HEK293 (cell line): ENCODE data around the gene SHC3.

Source experiments
- CTCF ChIA-PET: fragments of 350-600 bp; formaldehyde crosslinking; extraction: SDS; loops from one replicate; lab custom pipeline; 2021; ENCODE audit warnings: antibody characterized with exemption; lab: Yijun Ruan, JAX
- POLR2A ChIA-PET: fragments of 300-600 bp; formaldehyde crosslinking; extraction: SDS; loops from one replicate; lab custom pipeline; 2020; ENCODE audit warnings: antibody characterized with exemption, inconsistent platforms; lab: Yijun Ruan, JAX
- H3K27ac ChIP-seq: fragments of 200-500 bp; sonication (Bioruptor generic); 2 replicates; pipeline ENCODE4 v1.5.1; 2014; ENCODE audit warnings: low read depth, low read length, control low read depth, inconsistent platforms; ENCODE audit errors: extremely low read depth
- H3K36me3 ChIP-seq, 2 experiments: fragments of 200-500 bp in 1 of 2; sonication (Bioruptor generic) in 1 of 2; 1 replicate in 1 of 2; 2 replicates in 1 of 2; pipeline ENCODE4 v1.5.1; 2014 to 2017; ENCODE audit warnings: inconsistent platforms in 2 of 2, low read length in 2 of 2; ENCODE audit not compliant: control insufficient read depth in 2 of 2, insufficient read depth in 1 of 2
- H3K4me1 ChIP-seq: fragments of 200-500 bp; sonication (Bioruptor generic); 2 replicates; pipeline ENCODE4 v1.5.1; 2014; ENCODE audit warnings: mild to moderate bottlenecking, low read length, inconsistent platforms; ENCODE audit not compliant: control insufficient read depth, insufficient read depth
- H3K4me3 ChIP-seq: 2 replicates; pipeline ENCODE4 v1.5.1; 2011; ENCODE audit warnings: low read depth, mild to moderate bottlenecking, control low read depth, low read length, moderate library complexity
- H3K9me3 ChIP-seq: fragments of 200-500 bp; sonication (Bioruptor generic); 2 replicates; pipeline ENCODE4 v1.5.1; 2014; ENCODE audit warnings: low read depth, low read length, inconsistent platforms; ENCODE audit not compliant: control insufficient read depth, insufficient read depth
- MZF1 ChIP-seq: fragments of 450-650 bp; formaldehyde crosslinking; IDR thresholded peaks from 2 replicates; pipeline ENCODE4 v1.5.1; 2017; ENCODE audit warnings: missing biosample characterization, missing genetic modification characterization, borderline replicate concordance
- PBX3 ChIP-seq: sonication (generic); formaldehyde crosslinking; IDR thresholded peaks from 2 replicates; pipeline ENCODE4 v1.8.1; 2022; ENCODE audit warnings: mild to moderate bottlenecking, moderate library complexity, missing genetic modification reagents
- PRDM4 ChIP-seq: fragments of 450-650 bp; formaldehyde crosslinking; IDR thresholded peaks from 2 replicates; pipeline ENCODE4 v1.5.1; 2017; ENCODE audit warnings: missing biosample characterization, missing genetic modification characterization
- RBAK ChIP-seq: fragments of 450-650 bp; formaldehyde crosslinking; IDR thresholded peaks from 2 replicates; pipeline ENCODE4 v1.5.1; 2016; ENCODE audit warnings: missing biosample characterization, missing genetic modification characterization
- WT1 ChIP-seq: fragments of 450-650 bp; formaldehyde crosslinking; IDR thresholded peaks from 2 replicates; pipeline ENCODE4 v1.5.1; 2016; ENCODE audit warnings: missing biosample characterization, missing genetic modification characterization
- YY1 ChIP-seq: fragments of 450-650 bp; formaldehyde crosslinking; IDR thresholded peaks from 2 replicates; pipeline ENCODE4 v1.5.1; 2018; ENCODE audit warnings: missing biosample characterization, missing genetic modification characterization
- ZBTB26 ChIP-seq: fragments of 450-650 bp; formaldehyde crosslinking; optimal IDR thresholded peaks from 2 replicates; pipeline ENCODE3; 2016; ENCODE audit warnings: missing biosample characterization, mild to moderate bottlenecking, missing genetic modification characterization
- ZBTB48 ChIP-seq: fragments of 450-650 bp; formaldehyde crosslinking; IDR thresholded peaks from 2 replicates; pipeline ENCODE4 v1.5.1; 2016; ENCODE audit warnings: missing biosample characterization, missing genetic modification characterization
- ZNF132 ChIP-seq: fragments of 450-650 bp; formaldehyde crosslinking; IDR thresholded peaks from 2 replicates; pipeline ENCODE4 v1.5.1; 2017; ENCODE audit warnings: missing biosample characterization, missing genetic modification characterization, borderline replicate concordance
- ZNF169 ChIP-seq: fragments of 450-650 bp; formaldehyde crosslinking; IDR thresholded peaks from 2 replicates; pipeline ENCODE4 v1.5.1; 2016; ENCODE audit warnings: missing biosample characterization, missing genetic modification characterization
- ZNF23 ChIP-seq: fragments of 450-650 bp; formaldehyde crosslinking; IDR thresholded peaks from 2 replicates; pipeline ENCODE4 v1.5.1; 2016; ENCODE audit warnings: missing biosample characterization, missing genetic modification characterization, borderline replicate concordance
- ZNF311 ChIP-seq: fragments of 450-650 bp; formaldehyde crosslinking; IDR thresholded peaks from 2 replicates; pipeline ENCODE4 v1.5.1; 2017; ENCODE audit warnings: missing biosample characterization, missing genetic modification characterization, borderline replicate concordance
- ZNF335 ChIP-seq: fragments of 450-650 bp; formaldehyde crosslinking; conservative IDR thresholded peaks from 2 replicates; pipeline ENCODE4 v1.5.1; 2016; ENCODE audit warnings: missing biosample characterization, missing genetic modification characterization
- ZNF48 ChIP-seq: fragments of 450-650 bp; formaldehyde crosslinking; IDR thresholded peaks from 2 replicates; pipeline ENCODE4 v1.5.1; 2016; ENCODE audit warnings: missing biosample characterization, missing genetic modification characterization
- ZNF501 ChIP-seq: fragments of 450-650 bp; formaldehyde crosslinking; IDR thresholded peaks from 2 replicates; pipeline ENCODE4 v1.5.1; 2016; ENCODE audit warnings: missing biosample characterization, missing genetic modification characterization
- ZNF549 ChIP-seq: fragments of 450-650 bp; IDR thresholded peaks from 2 replicates; pipeline ENCODE4 v1.5.1; 2018; ENCODE audit warnings: missing biosample characterization, missing genetic modification characterization, mild to moderate bottlenecking, inconsistent platforms, moderate library complexity
- ZNF558 ChIP-seq: fragments of 450-650 bp; formaldehyde crosslinking; IDR thresholded peaks from 2 replicates; pipeline ENCODE4 v1.5.1; 2016; ENCODE audit warnings: missing biosample characterization, missing genetic modification characterization
- ZNF621 ChIP-seq: fragments of 450-650 bp; formaldehyde crosslinking; IDR thresholded peaks from 2 replicates; pipeline ENCODE4 v1.5.1; 2017; ENCODE audit warnings: missing biosample characterization, missing genetic modification characterization
- ZNF664 ChIP-seq: fragments of 450-650 bp; formaldehyde crosslinking; IDR thresholded peaks from 2 replicates; pipeline ENCODE4 v1.5.1; 2016; ENCODE audit warnings: missing biosample characterization, missing genetic modification characterization
- ZNF701 ChIP-seq: fragments of 450-650 bp; formaldehyde crosslinking; IDR thresholded peaks from 2 replicates; pipeline ENCODE4 v1.5.1; 2016; ENCODE audit warnings: missing biosample characterization, missing genetic modification characterization
- ZNF843 ChIP-seq: fragments of 450-650 bp; formaldehyde crosslinking; IDR thresholded peaks from 2 replicates; pipeline ENCODE4 v1.5.1; 2016; ENCODE audit warnings: missing biosample characterization, missing genetic modification characterization

SHC3 gene

GRCh38 chr9:89006267-89006666 is 172.4 kb downstream of the SHC3 start:
- Histone ChIP-seq H3K36me3 (peaks cover 0 to 22% of the 10 kb centered on the region in 2 experiments; a peak in 1 of 3 replicates), H3K4me3 (no peak overlapping the region), H3K27ac (no peak overlapping the region), H3K9me3 (no peaks in the 10 kb centered on the region), H3K4me1 (no peaks in the 10 kb centered on the region)
- POLR2A ChIA-PET = no interaction called here
- TF ChIP-seq ZNF311 (no peak), ZNF132 (tag by site-specific recombination) (no peak), ZNF843 (tag by site-specific recombination) (no peak), RBAK (tag by site-specific recombination) (no peak)
- CTCF ChIA-PET = interaction anchor here (0.7 kb wide), 1 partner anchor 192 kb away, joined by 3 read pairs; no protein-coding TSS in a partner anchor

- peaks cover 0 to 22% of the 10 kb centered on the region in 2 experiments; a peak in 1 of 3 replicates for H3K36me3 ChIP-seq
- no peak for TF ChIP-seq ZNF558 (tag by site-specific recombination)
- no peak for TF ChIP-seq ZNF169 (tag by site-specific recombination)
- TF ChIP-seq ZNF549 (tag by site-specific recombination) = no peak
- TF ChIP-seq PRDM4 (tag by site-specific recombination) = no peak
- no peak for TF ChIP-seq ZNF664
- no peak for TF ChIP-seq PBX3
- no peak for TF ChIP-seq ZNF501
- no peak for TF ChIP-seq ZNF621
- no peak for TF ChIP-seq ZBTB48
- no peak for TF ChIP-seq ZNF23 (tag by site-specific recombination)
- no peak for TF ChIP-seq ZNF701
- TF ChIP-seq WT1 (tag by site-specific recombination) = no peak
- no peak for TF ChIP-seq ZNF48
- no peak for TF ChIP-seq ZBTB26 (tag by site-specific recombination)
- TF ChIP-seq ZNF335 (tag by site-specific recombination) = no peak
- no peak for TF ChIP-seq YY1 (tag by site-specific recombination)
- TF ChIP-seq MZF1 (tag by site-specific recombination) = no peak
- CTCF ChIA-PET = interaction anchor here (0.7 kb wide), 1 partner anchor 193 kb away, joined by 3 read pairs; no protein-coding TSS in a partner anchor
These were observed 173.3 kb downstream of the SHC3 start for GRCh38 chr9:89005323-89005722.

More at GRCh38 chr9:89005323-89005722, 173.3 kb downstream of the SHC3 start:
- POLR2A ChIA-PET = no interaction called here
- no peak overlapping the region for H3K27ac ChIP-seq
- no peak overlapping the region for H3K4me3 ChIP-seq
- no peaks in the 10 kb centered on the region for H3K9me3 ChIP-seq
- no peaks in the 10 kb centered on the region for H3K4me1 ChIP-seq
